GM21367 (cell line): ENCODE data around the gene ABLIM2.
A peak's percentile ranks its signal among the peaks of the same experiment; 100 is the strongest.

ENCODE experiments used
- ATAC-seq: cut with Tn5 transposase; IDR thresholded peaks from one replicate; pipeline ENCODE4 v1.9.1; 2021; ENCODE audit not compliant: unreplicated experiment

The ABLIM2 gene

DNA sequence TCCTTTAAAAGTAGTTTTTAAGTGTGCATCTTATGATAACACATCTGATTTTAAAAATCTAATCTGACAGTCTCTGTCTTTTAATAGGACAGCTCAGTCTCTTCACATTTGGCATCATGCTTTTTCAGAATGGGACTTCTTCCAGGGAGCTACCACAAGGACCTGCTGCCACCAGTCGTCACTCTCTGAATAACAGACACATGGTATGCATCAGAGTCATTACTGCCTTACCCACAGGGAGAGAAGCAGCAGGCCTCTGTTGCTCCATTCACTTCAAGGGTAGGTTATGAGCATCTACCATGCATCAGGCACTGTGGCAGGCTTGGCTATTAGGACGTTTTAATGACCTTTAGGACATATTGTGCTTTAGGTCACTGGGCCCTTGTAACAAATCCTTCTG, 169.0 kb downstream of the ABLIM2 start:
- ATAC-seq: no peak

DNA sequence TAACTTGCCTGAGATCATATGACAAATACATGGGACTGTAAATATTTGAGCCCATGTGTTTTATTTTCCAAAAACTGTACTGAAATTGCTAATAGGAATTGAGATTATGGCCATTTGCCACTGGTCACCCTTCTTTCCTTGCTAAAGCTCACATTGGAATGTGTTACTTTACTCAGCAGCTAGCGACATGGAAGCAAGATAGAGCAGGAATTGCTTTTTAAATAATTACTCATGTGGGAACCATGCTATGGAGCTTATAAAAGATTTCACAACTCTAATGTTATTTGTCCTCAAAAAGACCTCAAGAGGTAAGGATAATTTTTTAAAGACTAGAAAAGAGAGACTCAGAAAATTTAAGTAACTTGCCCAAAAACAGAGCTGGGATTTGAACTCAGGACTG, 170.2 kb downstream of the ABLIM2 start:
- ATAC-seq: no peak

DNA sequence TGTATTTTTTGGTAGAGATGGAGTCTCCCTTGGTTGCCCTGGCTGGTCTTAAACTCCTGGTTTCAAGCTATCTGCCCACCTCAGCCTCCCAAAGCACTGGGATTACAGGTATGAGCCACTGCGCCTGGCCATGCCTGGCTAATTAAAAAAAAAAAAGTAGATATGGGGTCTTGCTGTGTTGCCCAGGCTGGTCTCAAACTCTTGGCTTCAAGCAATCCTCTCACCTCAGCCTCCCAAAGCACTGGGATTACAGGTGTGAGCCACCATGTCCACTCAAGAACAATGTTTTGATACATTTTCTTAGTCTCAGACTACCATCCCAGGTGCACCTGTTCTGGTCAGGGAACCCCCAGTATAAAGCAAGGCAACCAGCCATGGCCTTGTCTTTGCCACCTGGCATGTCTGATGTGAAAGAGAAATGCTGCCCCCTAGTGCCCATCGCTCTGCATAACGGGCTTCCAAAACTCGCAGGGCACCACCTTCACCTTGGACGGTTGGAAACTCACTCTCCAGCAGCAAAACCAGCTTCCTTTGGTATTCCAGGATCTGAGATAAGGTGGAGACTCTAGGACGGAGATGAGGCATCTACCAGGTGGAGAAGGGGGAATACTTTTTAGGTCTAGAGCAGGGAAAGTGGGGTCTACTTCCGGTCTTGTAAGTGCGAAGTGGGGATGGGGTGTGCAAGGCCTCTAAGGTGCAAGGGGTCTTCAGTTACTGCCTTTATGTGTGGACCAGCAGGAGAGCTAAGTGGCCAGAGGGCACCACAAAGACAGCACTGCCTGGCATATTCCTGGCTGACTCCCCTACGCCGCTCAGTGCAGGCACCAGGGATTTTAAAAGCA, 171.2 kb downstream of the ABLIM2 start:
- ATAC-seq: no peak

DNA sequence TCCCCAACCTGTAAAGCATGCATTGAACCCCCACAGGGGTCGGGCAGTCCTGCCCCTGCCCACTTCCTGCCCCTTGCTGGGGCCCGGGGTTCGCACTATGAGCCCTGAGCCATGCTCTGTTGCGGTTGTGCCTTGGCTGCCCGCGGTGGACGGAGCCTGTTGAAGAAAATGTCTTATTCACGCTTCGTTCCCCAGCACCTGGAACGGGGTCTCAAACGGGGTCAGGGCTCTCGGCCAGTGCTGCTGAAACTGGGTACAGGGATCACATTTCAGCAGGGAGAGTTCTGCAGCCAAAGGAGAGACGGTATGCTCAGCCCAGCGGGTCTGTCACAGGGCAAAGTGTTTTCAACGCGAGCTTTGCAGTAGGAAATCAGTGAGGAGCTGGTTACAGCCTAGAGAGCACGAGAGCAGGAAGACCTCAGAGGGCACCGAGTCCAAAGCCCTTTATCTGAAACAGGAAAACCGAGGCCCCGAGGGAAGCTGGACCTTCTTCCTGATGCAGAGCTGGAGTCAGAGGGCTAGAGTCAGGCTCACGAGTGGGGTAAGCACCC, 172.6 kb downstream of the ABLIM2 start:
- no peak for ATAC-seq

DNA sequence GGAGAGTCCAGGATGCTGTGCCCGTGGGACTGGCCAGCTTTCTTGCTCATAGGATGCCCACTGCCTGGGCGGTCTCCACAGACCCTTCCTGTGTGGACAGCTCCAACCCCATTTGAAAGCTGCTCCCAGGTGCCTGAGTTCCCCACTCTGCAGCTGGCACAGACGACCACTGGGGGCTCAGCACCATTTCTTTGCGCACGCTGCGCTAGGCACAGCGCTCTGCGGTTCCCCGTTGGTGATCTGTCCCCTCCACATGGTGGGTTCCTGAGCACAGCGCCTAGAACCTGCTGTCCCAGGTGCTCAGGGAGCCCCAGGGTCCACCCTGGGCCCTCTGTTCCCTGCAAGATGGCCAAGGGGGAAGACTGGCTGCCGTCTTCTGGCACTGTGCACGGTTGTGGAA, 173.5 kb downstream of the ABLIM2 start:
- ATAC-seq: no peak

DNA sequence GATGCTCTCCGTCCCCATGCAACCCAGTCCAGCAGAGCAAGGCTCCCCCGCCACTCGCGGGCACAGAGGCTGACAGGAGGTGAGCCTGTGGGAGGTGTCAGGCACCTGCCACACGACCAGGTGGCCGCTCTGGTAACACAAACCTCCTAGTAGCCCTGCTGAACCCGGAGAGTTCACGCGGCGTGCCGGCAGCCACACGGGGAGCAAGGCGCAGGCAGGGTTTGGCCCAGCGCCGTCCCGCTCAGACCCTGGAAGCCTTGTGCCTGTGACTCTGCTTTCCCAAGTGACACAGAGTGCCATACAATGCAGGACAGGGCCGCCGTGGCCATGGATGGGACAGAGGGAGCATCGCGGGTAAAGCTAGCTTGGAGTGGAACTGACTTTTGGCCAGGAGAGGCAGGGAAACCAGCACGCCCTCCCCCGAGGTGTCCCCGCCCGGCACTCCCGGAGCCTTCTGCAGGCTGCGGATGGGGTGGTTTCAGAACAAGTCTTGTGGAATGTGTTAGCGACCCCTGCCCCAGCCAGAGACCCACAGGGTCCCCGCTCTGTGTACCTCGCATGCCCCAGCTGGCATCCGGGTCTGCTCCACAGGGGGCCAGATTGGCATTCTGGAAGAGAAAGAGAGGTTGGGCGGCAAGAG, 174.2 kb downstream of the ABLIM2 start:
- ATAC-seq: no peak

DNA sequence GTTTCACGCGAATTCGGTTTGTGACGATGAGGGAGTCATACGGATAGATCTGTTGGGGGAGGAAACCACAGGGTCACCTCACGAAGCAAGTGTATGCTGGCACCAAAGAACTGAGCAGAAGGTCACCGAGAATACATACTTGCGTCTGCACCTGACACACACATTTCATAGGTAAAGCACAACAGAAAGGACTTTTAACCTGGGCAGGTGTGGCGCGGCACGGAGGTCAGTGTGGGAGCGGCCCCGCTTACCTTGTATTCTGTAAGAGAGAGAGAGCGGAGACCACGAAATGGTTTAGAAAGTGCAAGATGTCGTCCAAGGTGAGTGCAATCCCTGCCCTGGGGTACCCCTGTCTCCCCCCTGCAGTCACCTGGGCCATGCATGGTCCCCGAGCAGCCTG, 175.3 kb downstream of the ABLIM2 start:
- ATAC-seq: no peak

DNA sequence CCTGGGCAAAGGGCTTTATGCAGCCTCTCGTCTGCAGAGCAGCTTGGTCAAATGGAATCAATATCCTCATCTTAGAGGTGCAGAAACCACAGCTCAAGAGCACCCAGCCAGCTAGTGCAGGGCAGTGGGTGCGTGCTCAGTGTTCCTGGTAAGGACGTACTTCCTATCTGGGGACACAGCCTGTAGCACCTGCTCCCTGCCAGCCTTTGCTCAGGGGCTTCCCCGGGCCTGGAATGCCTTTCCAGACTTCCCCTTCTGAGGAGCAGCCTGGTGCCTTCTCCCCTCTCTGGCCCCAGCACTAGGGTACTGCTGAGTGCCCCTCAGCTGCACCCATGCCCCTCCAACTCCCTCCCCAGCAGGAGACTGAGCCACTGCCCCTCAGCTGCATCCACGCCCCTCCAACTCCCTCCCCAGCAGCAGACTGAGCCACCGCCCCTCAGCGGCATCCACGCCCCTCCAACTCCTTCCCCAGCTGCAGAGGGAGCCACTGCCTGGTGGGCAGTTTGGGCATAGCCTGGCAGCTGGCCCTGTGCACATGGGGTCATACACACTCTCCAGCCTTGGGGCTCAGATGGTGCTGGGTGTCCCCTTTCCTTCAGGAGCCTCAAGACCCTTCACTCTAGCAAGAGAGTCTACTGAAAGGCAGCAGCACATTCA, 176.7 kb downstream of the ABLIM2 start:
- ATAC-seq: no peak

DNA sequence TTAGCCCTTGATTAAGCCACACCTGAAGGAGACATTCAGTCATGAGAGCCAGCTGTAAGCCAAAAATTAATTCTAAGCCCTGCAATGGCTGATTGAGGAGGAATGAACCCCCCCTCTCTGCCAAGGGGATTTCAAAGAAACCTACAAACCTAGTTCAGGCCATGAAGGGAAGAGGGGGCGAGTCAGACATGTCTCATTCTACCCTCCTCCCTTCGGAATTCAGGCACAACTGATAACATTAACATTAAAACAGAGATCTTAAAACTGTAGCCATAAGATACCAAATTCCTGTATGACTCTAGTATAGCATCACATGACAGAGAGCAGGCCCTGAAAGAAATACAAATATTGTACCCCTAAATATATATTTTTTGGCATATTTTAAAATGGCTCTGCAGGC, 178.6 kb downstream of the ABLIM2 start:
- ATAC-seq: no peak

DNA sequence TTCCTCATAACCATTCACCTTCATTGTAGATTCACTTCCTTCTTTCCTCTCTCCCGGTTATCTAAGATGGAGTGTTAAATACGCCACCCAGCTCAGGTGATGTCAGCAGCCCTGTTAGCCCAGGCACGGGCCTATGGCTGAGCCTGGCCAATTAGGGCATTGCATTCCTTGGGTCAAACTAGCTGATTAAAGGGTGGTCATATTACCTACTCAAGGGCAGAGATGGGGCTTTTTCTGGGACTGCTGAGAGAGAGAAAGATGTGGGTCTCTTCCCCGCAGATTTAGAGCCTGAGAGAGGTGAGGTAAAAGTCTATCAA, 179.0 kb downstream of the ABLIM2 start:
- ATAC-seq: no peak

DNA sequence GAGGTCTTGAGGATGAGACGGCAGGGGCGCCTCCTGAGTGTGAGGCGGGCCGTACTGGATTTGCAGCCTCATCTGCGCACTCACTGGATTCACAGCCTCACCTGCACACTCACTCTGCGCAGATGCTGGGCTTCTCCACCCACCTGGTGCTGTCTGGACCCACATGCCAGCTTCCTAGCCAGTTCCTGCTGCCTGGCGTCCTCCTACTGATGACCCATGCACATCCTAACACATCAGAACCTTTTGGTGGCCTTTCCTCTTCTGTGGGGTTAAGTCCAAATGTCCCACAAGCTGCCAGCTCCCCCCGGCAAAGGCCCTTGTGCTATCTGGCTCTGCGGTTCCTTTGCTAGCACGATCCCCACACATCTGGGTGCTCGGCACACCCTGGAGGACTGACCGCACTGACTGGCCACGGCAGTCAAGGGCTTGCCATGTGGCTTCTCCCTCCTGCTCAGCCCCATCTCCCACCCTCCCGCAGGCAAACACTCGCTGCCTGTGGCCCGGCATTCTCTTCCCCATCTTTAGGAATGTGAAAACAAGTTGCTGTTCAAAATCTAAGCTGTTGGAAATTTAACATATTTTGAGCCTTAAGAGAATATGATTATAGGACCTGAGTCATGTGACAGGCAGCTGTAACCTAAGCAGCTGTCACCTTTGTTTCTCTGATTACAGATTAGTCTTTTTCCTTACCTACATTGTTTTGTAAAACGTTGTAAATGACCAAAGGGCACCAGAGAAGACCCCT, 179.5 kb downstream of the ABLIM2 start:
- no peak for ATAC-seq

DNA sequence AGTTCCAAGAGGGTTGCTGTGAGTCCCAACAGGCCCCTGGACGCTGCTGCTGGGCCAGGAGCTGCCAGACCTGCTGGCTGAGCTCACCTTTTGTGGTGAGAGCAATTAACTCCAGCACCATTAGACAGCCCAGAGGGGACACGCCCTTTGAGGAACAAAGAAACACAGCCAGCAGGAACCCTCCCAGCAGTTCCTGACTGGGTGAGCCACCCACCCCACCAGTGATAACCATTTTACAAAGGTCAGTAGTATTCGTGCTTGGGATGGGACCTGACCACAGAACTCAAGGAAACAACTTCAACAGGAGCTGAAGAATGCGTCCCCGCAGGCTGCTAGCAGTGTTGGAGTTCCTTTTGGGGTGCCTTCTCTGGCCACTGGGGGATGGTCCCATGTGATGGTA, 180.1 kb downstream of the ABLIM2 start:
- no peak for ATAC-seq

DNA sequence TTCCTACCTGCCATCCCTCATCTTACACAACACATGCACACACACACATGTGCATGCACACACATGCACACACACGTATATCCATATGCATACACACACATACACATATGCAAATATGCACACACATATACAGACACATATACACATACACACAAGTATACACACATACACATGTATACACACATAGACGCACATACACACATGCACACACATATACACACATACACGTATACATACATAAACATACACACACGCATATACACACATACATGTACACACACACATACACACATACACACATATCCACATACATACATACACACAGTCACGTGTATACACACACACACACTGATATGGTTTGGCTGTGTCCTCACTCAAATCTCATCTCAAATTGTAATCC, 182.0 kb downstream of the ABLIM2 start:
- ATAC-seq: no peak

DNA sequence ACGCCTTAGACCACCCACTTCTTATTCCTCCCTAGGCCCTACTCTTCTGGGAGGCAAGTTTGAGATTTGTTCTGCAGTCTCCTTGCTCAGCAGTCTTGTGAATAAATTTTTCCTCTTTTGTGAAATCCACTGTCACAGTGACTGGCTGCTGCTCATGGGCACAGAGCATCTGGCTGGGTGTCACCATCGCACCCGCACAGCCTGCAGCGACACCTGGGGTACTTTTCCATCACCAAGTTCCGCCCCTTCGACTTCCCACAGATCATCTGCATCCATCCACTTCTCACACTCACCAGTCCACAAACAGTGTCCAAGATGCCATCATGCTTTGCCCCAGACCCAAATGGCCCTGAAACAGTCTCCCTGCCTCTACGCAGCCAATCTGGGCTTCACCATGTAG, 182.6 kb downstream of the ABLIM2 start:
- ATAC-seq: no peak

DNA sequence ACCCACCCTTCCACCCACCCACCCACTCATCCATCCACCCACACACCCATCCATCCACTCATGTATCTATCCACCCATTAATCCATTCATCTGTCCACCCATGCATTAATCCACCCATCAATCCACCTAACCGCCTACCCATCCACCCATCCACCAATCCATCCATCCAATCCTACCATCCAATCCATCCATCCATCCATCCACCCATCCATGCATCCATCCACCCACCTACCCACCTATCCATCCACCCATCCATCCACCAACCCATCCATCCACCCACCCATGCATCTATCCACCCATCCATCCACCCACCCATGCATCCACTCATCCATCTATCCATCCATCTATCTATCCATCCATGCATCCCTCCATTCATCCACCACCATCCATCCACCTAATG, 184.2 kb downstream of the ABLIM2 start:
- no peak for ATAC-seq

DNA sequence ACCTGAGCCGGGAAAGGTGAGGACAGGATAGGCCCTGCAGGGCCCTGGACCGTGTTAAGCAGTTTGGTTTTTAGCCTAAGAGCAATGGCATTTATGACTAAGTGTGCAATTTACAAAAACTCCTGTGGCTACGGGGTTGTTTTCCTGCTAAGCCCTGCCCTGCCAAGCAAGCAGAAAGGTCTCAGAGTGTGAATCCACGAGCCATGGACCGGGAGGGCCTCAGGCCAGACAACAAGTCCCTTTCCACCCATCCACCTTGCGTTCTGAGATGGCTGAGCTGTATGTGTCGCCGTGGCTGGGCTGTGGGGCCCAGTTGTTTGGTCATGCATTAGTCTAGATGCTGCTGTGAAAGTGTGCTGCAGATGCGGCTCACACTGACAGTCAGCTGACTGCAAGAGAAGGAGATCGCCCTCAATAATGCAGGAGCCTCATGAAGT, 185.1 kb downstream of the ABLIM2 start:
- no peak for ATAC-seq

DNA sequence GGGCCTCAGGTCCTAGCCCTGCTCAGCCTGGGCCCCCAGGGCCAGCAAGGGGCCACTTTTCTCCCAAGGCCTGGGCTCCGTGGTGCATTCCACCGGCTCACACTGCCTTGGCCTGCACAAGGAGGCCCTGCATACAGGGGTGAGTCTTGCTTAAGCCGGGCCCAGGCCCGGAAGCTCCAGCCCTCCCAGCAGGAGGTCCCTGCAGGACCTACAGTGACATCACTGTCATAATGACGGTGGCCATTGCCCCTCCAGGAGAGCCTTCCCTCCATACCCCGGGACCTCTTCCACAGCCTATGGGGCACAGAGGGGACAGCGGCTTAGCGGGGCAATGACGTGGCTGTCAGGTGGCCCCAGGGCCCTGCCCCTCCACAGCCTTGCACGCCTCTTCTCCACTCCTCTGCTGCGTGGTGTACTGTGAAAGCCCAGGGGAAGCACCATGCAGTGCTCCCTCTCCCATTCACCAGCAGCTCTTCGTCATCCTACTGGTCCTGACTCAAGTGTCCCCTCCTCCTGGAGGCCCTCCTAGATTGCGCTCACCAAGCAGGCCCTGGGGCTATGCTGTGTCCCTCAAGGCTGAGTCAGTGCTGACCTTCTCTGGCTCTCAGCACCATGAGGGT, 186.6 kb downstream of the ABLIM2 start:
- no peak for ATAC-seq

DNA sequence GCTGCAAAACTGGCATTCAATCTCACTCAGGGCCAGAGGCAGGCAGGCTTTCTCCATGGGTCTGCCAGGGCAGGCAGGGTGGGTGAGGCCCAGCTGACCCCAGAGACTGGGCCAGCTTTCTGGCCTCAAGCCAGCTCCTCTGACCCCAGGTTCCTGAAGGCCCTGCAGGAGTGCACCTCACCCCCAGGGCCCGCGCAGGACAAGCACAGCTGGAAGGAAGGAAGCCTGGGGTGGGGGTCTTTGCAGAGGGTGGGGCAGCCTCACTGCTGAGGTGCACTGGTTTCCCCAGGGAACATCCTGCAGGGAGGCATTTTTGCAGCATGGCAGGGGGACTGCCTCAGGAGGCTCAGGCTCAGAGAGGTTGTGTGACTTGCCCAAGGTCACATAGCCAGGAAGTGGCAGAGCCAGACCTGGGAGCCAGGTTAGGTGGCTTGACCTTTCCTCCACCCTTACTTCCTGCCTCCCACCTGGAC, 187.4 kb downstream of the ABLIM2 start:
- no peak for ATAC-seq

DNA sequence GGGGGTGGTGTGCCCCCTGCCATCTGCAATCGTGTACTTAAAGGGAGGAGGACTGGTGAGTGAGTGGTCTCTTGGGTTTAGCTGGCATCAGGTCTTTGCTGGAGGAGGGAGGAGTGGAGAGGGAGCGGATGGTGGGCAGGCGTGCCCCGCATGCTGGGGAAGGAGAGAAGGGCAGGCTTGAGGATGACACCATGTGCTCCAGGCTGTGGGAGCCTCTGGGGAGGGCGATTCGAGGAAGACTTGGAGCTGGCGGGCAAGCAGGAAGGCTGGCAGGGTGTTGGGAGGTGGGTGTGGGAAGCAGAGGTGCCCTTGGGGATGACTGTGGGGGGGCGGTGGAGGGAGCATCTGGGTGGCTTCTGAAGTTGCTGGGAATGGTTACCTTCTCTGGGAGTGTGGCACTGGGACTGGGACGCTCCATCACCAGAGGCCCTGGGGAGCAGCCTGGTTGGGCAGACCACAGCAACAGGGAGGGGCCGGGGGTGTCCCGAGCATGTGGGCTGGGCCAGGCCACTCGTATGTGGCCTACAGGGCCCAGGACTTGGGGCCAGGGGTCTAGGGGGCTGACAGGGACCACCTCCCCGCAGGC, 188.2 kb downstream of the ABLIM2 start:
- peak; percentile 8 for ATAC-seq

DNA sequence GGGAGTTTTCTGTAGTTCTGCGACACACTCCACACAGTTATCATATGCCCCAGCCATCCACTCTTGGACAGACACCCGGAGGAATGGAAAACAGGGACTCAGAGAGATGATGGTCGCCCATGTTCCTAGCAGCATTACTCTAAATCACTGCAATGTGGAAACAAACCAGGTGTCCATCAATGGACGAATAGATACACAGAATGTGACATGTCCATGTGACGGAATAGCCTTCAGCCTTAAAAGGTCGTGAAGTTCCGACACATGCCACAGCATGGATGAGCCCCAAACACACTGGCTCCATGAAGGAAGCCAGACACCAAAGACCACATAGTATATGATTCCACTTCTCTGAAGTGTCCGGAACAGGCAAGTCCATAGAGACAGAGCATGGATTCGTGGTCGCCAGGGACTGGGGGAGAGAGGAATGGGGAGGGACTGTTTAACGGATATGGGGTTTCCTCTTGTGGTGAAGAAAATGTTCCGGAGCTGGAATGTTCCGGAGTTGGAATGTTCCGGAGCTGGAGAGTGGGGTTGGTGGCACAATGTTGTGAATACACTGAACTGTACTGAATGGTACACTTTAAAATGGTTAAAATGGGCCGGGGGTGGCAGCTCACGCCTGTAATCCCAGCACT, 190.2 kb downstream of the ABLIM2 start:
- ATAC-seq: no peak
